HUES48 (cell line): ENCODE results near the gene ADGRD1.
"Not testable (repeated sequence)": the region's sequence is repeated elsewhere in the genome, so short reads cannot be mapped to it uniquely, and the experiment has no call there.

Source experiments
- H3K27ac ChIP-seq: one replicate; pipeline ENCODE4 v1.7.0; 2013; ENCODE audit warnings: low read depth, low read length, inconsistent platforms
- H3K27me3 ChIP-seq: 2 replicates; pipeline ENCODE4 v1.6.1; 2013; ENCODE audit warnings: mild to moderate bottlenecking, low read length; ENCODE audit not compliant: control insufficient read depth, insufficient read depth
- H3K36me3 ChIP-seq: 2 replicates; pipeline ENCODE4 v1.6.1; 2013; ENCODE audit warnings: low read length; ENCODE audit not compliant: control insufficient read depth, insufficient read depth
- H3K4me1 ChIP-seq: 2 replicates; pipeline ENCODE4 v1.6.1; 2013; ENCODE audit warnings: mild to moderate bottlenecking, low read length; ENCODE audit not compliant: control insufficient read depth, insufficient read depth
- H3K4me3 ChIP-seq: 2 replicates; pipeline ENCODE4 v1.5.1; 2013; ENCODE audit warnings: mild to moderate bottlenecking, low read depth, low read length
- H3K9ac ChIP-seq: 2 replicates; pipeline ENCODE4 v1.6.1; 2013; ENCODE audit warnings: mild to moderate bottlenecking, low read depth, low read length, moderate library complexity
- H3K9me3 ChIP-seq: 2 replicates; pipeline ENCODE4 v1.6.1; 2013; ENCODE audit warnings: low read length; ENCODE audit not compliant: control insufficient read depth, insufficient read depth

ADGRD1 gene

DNA sequence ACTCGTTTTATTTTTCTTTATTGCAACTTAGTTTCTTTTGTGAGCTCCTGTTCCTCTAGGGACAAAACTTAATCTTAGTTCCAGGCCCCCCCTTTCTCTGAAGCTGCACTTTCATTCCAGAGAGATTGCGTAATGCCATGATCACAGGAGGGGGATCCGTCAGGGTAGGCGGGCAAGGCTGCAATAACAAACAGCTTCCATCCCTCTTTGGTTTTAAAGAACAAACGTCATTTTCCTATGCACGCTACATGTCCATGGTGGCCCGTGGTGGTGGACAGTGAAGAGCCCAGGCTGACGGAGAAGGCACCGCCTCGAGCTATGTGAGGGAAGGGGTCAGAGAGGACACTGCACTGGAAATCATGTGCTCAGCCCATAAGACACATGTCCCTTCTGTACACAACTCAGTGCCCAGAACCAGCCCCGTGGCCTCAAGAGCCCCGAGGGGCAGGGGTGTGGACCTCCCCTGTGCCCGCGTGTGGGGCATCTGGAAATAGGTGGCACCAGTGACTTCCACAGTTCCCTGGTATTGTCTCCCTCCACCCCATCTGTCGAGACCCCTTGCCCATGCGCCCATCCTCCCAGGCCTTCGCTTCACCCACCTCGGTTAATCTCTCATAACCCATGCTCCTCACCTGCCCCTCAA, 161.4 kb downstream of the ADGRD1 start:
- H3K27ac ChIP-seq, result no peak overlapping the region
- H3K4me3 ChIP-seq, result no peak overlapping the region
- H3K9me3 ChIP-seq, result no peaks in the 10 kb centered on the region
- no peaks in the 10 kb centered on the region for H3K27me3 ChIP-seq
- no peak overlapping the region for H3K9ac ChIP-seq
- H3K4me1 ChIP-seq, result no peaks in the 10 kb centered on the region
- H3K36me3 ChIP-seq, result no peaks in the 10 kb centered on the region

DNA sequence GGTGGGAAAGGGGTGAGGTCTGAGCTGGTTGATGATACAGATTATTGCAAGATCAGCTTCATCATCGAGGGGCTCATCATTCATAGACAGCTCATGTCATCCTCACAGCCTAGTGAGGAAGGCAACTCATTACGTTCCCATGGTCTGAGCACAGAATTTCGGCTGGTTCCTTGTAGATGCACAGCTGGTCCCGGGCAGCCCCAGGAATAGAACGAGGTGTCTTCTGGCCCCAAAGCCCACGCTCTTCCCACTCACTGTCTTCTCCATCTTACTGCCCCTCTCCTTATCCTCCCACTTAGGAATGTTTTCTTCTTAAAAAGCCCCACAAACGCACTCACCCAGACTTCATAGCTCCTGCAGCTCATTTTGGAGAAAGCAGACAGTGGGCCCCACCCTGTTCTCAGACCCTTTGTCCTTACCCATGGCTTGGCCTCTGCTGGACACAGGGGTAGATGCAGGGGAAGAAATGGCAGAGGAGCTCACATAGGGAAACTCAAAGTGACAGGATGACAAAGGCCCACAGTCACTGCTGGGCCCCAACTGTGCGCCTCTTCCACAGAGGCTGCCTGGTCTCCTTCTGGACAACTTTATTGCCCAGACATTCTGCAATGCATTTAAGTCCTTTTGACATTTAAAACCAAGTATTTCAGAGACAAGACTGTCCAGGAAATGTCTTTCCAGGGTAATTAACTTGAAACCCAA, 162.2 kb downstream of the ADGRD1 start:
- no peak overlapping the region for H3K27ac ChIP-seq
- no peaks in the 10 kb centered on the region for H3K27me3 ChIP-seq
- H3K9ac ChIP-seq, result no peak overlapping the region
- no peaks in the 10 kb centered on the region for H3K36me3 ChIP-seq
- H3K4me1 ChIP-seq, result no peaks in the 10 kb centered on the region
- H3K9me3 ChIP-seq, result no peaks in the 10 kb centered on the region
- no peak overlapping the region for H3K4me3 ChIP-seq

DNA sequence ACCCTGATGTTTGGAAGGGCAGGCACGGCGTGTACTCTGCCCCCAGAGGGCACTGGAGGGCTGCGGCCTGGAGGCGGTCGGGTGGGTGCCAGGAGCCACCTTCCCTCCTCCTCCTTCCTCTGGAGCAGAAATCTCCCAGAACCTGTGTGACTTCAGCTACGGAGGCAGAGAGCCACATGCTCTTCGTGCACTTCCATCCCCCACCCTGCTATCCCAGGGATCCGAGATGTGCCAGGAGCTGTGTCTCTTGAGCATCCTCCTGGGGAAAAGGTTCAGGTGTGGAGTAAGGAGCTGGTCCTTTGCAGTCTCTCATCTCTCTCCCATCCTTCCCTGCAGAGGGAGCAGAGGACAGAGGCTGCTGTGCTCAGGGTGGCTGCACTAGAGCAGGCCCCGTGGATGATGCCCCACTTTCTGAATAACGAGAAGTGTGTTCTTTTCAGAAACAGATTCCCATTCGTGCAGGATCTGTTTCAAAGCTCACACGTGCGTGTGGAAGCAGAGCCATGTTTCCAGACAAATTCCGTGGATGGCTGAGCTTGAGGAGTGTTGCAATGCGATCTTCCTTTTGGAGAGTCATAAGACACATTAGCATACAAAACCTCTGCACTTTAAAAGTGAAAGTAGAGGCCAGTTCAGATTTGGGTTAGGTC, 162.9 kb downstream of the ADGRD1 start:
- no peak overlapping the region for H3K4me3 ChIP-seq

DNA sequence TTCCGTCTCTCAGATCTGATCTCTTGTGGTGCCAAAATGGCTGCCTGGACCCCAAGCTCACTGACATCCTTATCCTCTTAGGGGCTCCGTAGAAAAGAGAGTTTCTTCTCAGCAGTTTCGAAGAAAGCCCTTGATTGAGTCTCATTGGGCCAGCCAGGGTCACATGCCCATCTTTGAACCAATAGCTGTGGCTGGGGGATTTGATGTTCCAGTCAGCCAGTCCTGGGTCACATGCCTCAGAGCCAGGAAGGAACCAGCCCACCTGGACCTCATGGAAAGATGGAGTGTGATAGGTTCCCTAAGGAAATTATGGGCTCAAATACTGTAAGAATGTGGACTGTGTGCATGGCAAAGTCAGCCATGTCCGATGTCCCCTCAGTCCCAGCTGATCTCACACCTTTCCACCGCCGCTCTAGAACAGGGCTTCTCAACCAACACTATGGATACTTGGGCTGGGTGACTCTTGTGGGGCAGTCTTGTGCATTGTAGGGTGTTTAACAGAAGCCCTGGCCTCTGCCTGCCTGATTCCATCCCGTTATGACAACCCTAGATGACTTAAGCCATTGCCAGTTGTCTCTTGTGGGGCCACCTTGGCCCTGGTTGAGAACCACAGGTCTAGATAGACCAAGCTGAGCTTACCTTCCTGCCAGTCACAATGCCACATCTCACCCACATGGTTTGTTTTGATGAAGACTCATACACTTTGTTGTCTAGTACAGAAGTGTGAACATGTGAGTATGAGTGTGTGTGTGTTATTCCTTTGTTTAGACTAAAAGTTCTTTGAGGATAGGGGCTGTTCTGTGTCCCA, 163.9 kb downstream of the ADGRD1 start:
- Histone ChIP-seq H3K27me3 (no peaks in the 10 kb centered on the region), H3K4me1 (no peaks in the 10 kb centered on the region), H3K27ac (no peak overlapping the region), H3K36me3 (no peaks in the 10 kb centered on the region), H3K9ac (no peak overlapping the region), H3K9me3 (no peaks in the 10 kb centered on the region), H3K4me3 (no peak overlapping the region)

More for the DNA sequence above, 162.9 kb downstream of the ADGRD1 start:
- Histone ChIP-seq H3K9me3 (no peaks in the 10 kb centered on the region), H3K27me3 (no peaks in the 10 kb centered on the region), H3K36me3 (no peaks in the 10 kb centered on the region), H3K4me1 (no peaks in the 10 kb centered on the region), H3K9ac (no peak overlapping the region), H3K27ac (no peak overlapping the region)

DNA sequence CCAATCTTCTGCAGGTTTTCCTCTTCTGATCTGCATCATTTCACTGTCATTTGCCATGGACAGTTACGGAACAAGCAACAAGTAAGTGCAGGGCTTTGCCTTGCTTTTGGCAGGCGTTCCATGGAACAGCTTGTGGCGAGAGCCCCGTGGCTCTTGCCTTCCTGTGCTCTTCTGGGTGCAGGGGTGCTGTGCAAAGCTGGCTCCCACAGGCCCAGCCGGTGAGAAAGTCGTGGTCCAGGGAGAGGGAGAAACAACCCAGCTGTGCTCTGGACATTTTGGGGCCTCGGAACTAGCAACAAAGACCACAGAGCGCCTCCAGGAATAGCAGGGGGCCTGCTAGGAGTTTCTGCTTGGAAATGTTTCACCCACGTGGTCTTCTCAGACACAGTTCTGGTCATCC, 164.7 kb downstream of the ADGRD1 start:
- no peaks in the 10 kb centered on the region for H3K27me3 ChIP-seq

DNA sequence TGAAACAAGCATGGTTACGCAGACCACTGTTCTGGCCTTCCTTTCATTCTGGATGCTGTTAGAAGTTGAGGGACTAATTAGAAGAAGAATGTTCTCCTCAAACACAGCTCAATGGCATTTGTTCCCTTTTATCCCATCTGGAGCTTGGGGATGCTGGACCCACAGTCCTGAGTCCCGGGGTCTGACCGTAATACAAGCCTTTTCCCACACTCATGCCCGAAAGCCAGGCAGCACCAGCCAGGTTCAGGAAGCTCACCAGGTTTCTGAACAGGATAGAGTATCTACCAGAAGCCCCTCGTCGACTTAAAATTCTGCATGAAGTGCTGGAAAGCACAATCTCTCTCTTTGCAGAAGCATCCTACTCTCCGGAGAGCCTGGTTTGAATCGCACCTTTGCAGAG, 165.6 kb downstream of the ADGRD1 start:
- not testable (repeated sequence) for H3K27ac ChIP-seq, H3K27me3 ChIP-seq

More for the DNA sequence above, 164.7 kb downstream of the ADGRD1 start:
- no peaks in the 10 kb centered on the region for H3K4me1 ChIP-seq
- H3K9ac ChIP-seq, result no peak overlapping the region
- no peak overlapping the region for H3K27ac ChIP-seq
- H3K4me3 ChIP-seq, result no peak overlapping the region
- no peaks in the 10 kb centered on the region for H3K9me3 ChIP-seq
- H3K36me3 ChIP-seq, result no peaks in the 10 kb centered on the region

DNA sequence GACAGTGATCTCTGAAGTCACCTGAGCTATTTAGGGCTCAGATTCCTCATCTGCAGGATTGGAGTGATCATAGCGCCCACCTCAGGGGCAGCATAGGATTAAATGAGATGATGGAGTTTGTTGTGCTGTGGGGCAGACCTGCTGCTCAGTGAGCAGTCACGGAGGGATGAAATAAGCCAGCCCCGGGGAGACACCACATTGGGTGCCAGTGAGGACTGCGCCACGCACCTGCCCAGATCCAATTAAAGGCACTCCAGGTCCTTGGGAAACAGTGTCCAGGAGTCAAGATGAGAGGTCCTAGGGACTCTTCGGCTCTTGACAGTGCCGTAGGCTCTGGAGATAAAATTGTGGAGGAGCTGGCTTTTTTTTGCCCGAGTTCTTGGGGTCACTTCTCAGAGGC, 166.2 kb downstream of the ADGRD1 start:
- H3K4me1 ChIP-seq, result no peaks in the 10 kb centered on the region
- H3K27me3 ChIP-seq, result no peaks in the 10 kb centered on the region
- H3K9me3 ChIP-seq, result no peaks in the 10 kb centered on the region

More for the DNA sequence above, 165.6 kb downstream of the ADGRD1 start:
- not testable (repeated sequence) for H3K36me3 ChIP-seq, H3K4me1 ChIP-seq, H3K9me3 ChIP-seq, H3K4me3 ChIP-seq, H3K9ac ChIP-seq

DNA sequence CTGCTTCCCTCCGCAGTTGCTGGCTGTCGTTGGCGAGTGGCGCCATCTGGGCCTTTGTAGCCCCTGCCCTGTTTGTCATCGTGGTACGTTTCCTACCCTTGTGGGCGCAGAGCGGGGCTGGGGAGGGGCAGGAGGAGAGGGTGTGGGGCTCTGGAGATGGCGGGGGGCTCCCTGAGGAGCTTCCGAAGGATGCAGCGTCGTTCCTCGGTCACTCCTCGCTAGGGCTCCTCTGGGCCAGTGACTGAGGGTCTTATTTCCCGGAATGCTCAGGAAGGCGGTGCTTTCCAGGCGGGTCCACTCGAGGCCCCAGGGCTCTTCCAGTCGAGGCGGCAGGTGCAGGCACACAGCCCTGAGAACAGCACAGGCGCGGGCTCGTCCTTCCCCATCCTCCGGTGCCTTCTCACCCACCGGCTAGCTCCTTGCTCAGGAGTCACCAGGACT, 167.1 kb downstream of the ADGRD1 start:
- Histone ChIP-seq H3K4me1 (no peaks in the 10 kb centered on the region), H3K9me3 (no peaks in the 10 kb centered on the region), H3K27me3 (no peaks in the 10 kb centered on the region), H3K9ac (no peak overlapping the region), H3K36me3 (no peaks in the 10 kb centered on the region), H3K4me3 (no peak overlapping the region), H3K27ac (no peak overlapping the region)

More for the DNA sequence above, 166.2 kb downstream of the ADGRD1 start:
- no peak overlapping the region for H3K27ac ChIP-seq
- H3K36me3 ChIP-seq, result no peaks in the 10 kb centered on the region
- H3K4me3 ChIP-seq, result no peak overlapping the region
- H3K9ac ChIP-seq, result no peak overlapping the region

DNA sequence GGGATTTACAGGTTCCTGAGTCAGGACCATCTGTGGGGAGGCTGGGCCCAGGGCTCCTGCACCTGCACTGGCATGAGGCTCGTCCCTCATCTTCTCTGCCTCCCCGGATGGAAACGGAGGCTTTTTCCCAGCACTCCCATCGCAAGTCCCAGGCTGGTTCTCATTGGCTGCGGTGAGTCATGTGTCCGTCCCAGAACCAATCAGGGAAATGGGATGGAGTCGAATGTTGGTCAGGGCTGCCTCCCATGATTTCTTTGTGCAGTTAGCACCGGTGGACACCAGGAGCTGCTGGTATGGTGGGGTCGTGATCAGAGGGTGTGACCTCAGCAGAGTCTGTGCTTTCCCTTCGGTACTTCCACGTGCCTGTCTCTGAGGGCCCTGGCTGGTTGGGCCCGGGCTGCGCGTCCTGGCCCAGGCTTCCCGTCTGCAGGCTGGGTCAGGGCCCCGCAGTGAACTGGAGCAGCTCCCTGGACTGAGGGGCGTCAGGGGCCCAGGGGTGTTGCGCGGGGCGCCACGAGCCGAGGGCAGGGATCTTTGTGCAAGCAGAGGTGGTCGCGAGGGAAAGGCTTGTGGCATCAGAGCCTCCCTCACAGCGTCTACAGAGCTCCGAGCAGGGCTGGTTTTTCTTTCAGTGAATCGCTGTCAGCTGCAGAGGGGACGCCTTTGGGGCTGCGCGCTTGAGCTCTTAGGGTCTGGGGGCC, 168.1 kb downstream of the ADGRD1 start:
- no peaks in the 10 kb centered on the region for H3K9me3 ChIP-seq
- no peak overlapping the region for H3K9ac ChIP-seq
- no peaks in the 10 kb centered on the region for H3K36me3 ChIP-seq
- no peak overlapping the region for H3K4me3 ChIP-seq
- no peaks in the 10 kb centered on the region for H3K27me3 ChIP-seq
- no peaks in the 10 kb centered on the region for H3K4me1 ChIP-seq
- no peak overlapping the region for H3K27ac ChIP-seq

DNA sequence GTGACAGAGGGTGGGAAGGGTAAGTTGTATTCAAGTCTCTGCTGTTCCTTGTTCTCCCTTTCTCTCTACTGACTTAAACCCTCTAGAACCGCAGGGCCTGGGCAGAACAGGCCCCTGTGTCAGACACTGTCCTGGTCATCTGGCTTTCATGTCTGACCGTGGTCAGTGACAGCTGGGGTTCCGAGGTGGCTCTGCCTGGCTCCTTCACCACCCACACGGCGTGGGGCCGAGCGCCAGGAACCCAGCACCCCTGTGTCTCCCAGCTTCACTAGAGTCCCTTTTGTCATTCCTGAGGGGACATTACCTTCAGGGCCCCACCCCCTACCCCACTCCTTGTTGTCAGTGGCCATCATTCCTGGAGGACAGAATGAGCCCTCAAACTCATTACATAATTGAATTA, 168.9 kb downstream of the ADGRD1 start:
- Histone ChIP-seq H3K27ac (no peak overlapping the region), H3K9ac (no peak overlapping the region), H3K36me3 (no peaks in the 10 kb centered on the region), H3K27me3 (no peaks in the 10 kb centered on the region), H3K4me1 (no peaks in the 10 kb centered on the region), H3K9me3 (no peaks in the 10 kb centered on the region), H3K4me3 (no peak overlapping the region)
